ENCODE data around the gene STARD6.

- TF ChIP-seq EZH2 (IDR thresholded peaks at IDR 0.05; ENCODE audit: insufficient read depth, poor library complexity, severe bottlenecking) (no peak), EZH2phosphoT487 (IDR thresholded peaks at IDR 0.05; ENCODE audit: insufficient read depth, low read depth) (no peak)
Measured at GRCh38 chr18:54360406-54360805, 2.7 kb upstream of the STARD6 start.
